GM19099 (cell line): ENCODE measurements around the gene HMCES.
A peak's percentile ranks its signal among the peaks of the same experiment; 100 is the strongest.

ENCODE experiments used
- POLR2A ChIP-seq: IDR thresholded peaks from 3 replicates; pipeline ENCODE4 v1.6.1; 2011; ENCODE audit warnings: low read depth; ENCODE audit not compliant: insufficient read length; ENCODE audit errors: extremely low read depth

HMCES gene

GRCh38 chr3:129278439-129278965, at the start of gene HMCES:
Gene HMCES, plus strand, starts transcription at chr3:129278870. Its CDS starts 863 bp downstream, at chr3:129279733.
- TF ChIP-seq POLR2A, result no peak

- no peak for TF ChIP-seq POLR2A
Observed at GRCh38 chr3:129228891-129229585, 49.6 kb upstream of the HMCES start.

- no peak for TF ChIP-seq POLR2A
Observed at GRCh38 chr3:129230311-129231019, 48.2 kb upstream of the HMCES start.

GRCh38 chr3:129231331-129232119, 47.1 kb upstream of the HMCES start:
- TF ChIP-seq POLR2A, result no peak

GRCh38 chr3:129233538-129233937, 45.1 kb upstream of the HMCES start:
- no peak for TF ChIP-seq POLR2A

- TF ChIP-seq POLR2A, result no peak
Observed at GRCh38 chr3:129234441-129234840, 44.2 kb upstream of the HMCES start.

GRCh38 chr3:129235344-129235917, 43.2 kb upstream of the HMCES start:
- no peak for TF ChIP-seq POLR2A

GRCh38 chr3:129238945-129239705, 39.5 kb upstream of the HMCES start:
- TF ChIP-seq POLR2A, result no peak

GRCh38 chr3:129239991-129240390, 38.7 kb upstream of the HMCES start:
- no peak for TF ChIP-seq POLR2A

- no peak for TF ChIP-seq POLR2A
Observed at GRCh38 chr3:129240436-129240835, 38.2 kb upstream of the HMCES start.

- no peak for TF ChIP-seq POLR2A
Observed at GRCh38 chr3:129245141-129245540, 33.5 kb upstream of the HMCES start.

- TF ChIP-seq POLR2A, result no peak
Observed at GRCh38 chr3:129246636-129247035, 32.0 kb upstream of the HMCES start.

- no peak for TF ChIP-seq POLR2A
Observed at GRCh38 chr3:129248286-129248979, 30.2 kb upstream of the HMCES start.

GRCh38 chr3:129249284-129250065, 29.2 kb upstream of the HMCES start, which contains the start of gene COPG1:
Gene COPG1, plus strand, starts transcription at chr3:129249606. Its CDS starts 104 bp downstream, at chr3:129249710.
- peak; percentile 98 for TF ChIP-seq POLR2A
